NCI-H82 treated with DMSO at 0.1 percent for 48 hours (cell line): ENCODE results near the gene GDF2.

Experiments
- DNase-seq: peaks from one replicate; lab custom pipeline; 2025; ENCODE audit not compliant: unreplicated experiment; lab: John Stamatoyannopoulos, UW

Gene GDF2

DNA sequence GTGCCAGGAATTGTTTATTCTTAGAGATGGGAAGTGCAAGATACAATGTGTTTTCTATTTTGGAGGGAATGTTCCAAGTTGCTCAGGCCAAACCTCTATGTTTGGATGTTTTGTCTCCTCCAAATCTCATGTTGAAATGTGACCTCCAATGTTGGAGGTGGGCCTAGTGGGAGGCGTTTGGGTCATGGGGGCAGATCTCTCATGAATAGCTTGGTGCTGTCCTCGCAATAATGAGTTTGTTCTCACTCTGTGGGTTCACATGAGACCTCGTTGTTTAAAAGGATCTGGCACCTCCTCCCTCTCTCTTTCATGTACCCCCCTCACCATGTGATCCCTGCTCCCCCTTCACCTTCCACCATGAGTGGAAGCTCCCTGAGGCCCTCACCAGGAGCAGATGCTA lies 30.6 kb upstream of the GDF2 start:
- DNase-seq = no peak

- no peak for DNase-seq
Observed at GRCh38 chr10:47294057-47294456, 28.2 kb upstream of the GDF2 start.

GRCh38 chr10:47294501-47294900 lies 27.8 kb upstream of the GDF2 start:
- DNase-seq = no peak

DNA sequence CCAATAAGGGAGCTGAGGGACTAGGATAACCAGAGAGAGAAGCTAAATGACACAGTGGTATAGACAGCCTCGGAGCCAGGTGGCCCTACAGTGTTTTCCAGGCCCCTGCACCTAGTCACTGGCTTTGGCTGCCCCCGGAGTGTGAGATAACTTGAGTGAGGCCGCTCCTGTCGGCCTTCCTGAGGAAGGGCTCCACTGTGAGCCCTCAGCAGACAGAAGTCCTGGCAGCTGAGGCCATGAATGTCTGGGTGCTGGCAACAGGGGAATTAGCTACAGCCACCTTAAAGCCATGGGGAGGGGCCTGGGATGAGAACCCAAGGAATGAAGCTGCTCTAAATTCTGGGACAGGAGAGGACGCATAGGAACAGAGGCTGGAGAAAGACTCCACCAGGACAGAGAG lies 26.8 kb upstream of the GDF2 start:
- DNase-seq = no peak

GRCh38 chr10:47296156-47296894 lies 25.9 kb upstream of the GDF2 start:
- DNase-seq = no peak

DNA sequence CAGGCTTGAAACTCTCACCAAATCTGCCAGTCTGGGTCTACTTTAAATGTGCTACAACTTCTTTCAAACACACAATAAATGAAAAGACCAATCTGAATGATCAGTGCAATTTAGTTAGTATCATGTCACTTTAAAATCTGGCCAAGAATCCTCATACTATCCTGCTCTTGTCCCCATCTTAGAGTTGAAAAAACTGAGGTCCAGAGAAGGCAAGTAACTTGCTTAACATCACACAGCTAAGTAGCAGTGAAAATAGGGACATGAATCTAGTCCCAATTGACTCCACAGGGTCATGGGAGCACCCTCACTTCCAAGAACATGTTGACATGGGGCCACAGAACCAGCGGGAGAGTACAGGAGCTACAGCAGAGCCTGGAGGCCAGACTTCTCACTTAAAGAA lies 25.3 kb upstream of the GDF2 start:
- DNase-seq = no peak

- no peak for DNase-seq
Observed at GRCh38 chr10:47297866-47298540, 24.3 kb upstream of the GDF2 start.

DNA sequence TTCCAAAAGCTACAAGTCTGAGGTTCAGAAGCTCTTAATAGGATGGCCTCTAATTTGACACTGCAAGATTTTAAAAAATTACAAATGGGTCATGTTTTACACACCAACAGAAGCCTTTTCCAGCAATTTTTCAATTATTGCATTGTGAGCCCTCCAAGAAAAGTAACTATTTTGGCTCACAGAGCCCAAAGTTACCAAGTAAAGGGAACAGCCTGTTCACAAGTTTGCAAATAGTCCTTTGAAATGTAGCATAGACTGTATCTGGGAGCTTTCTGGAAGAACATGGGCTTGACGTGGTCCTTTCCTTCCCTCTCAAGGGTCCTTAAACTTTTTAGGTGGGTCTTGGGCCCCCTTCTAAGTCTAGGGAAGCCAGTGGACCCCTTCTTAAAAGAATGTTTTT lies 23.5 kb upstream of the GDF2 start:
- DNase-seq = no peak

GRCh38 chr10:47299611-47300428 lies 22.4 kb upstream of the GDF2 start, which contains the start of gene GDF10:
Gene GDF10, plus strand, starts transcription at chr10:47300197. Its CDS starts 455 bp downstream, at chr10:47300652.
- no peak for DNase-seq

DNA sequence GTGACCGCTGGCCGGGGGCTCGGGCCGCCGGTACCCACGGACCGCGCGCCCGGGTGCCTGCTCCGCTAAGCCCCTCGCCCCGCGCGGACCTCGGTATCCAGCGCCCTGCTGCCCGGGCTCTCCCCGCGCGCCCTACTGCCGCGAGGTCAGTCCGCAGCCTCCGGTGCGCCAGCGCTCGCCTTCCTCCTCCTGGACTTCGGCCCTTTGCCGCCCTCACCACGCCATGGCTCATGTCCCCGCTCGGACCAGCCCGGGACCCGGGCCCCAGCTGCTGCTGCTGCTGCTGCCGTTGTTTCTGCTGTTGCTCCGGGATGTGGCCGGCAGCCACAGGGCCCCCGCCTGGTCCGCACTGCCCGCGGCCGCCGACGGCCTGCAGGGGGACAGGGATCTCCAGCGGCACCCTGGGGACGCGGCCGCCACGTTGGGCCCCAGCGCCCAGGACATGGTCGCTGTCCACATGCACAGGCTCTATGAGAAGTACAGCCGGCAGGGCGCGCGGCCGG lies 21.8 kb upstream of the GDF2 start:
- DNase-seq = no peak

GRCh38 chr10:47301833-47302232 lies 20.4 kb upstream of the GDF2 start:
- DNase-seq = no peak

DNA sequence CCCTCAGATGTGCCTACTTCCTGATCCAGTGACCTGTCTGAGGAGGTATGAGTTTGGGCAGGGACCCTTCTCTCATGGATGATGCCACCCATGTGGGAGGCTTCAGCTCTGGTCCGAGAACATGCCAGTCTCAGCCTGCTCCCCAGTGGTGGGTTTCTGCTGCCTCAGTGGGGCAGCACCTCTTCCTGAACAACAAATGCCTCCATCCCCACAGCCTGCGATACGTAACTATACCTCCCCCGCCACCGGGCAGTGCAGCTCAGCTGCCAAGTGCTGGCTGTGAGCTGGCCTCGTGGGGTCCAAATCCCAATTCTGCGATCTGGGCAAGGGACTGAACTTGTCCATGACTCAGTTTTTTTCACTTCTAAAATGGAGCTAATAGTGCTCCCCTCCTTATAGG lies 19.1 kb upstream of the GDF2 start:
- no peak for DNase-seq

- DNase-seq = no peak
Observed at GRCh38 chr10:47303866-47304265, 18.4 kb upstream of the GDF2 start.

GRCh38 chr10:47305566-47305965 lies 16.7 kb upstream of the GDF2 start:
- no peak for DNase-seq

DNA sequence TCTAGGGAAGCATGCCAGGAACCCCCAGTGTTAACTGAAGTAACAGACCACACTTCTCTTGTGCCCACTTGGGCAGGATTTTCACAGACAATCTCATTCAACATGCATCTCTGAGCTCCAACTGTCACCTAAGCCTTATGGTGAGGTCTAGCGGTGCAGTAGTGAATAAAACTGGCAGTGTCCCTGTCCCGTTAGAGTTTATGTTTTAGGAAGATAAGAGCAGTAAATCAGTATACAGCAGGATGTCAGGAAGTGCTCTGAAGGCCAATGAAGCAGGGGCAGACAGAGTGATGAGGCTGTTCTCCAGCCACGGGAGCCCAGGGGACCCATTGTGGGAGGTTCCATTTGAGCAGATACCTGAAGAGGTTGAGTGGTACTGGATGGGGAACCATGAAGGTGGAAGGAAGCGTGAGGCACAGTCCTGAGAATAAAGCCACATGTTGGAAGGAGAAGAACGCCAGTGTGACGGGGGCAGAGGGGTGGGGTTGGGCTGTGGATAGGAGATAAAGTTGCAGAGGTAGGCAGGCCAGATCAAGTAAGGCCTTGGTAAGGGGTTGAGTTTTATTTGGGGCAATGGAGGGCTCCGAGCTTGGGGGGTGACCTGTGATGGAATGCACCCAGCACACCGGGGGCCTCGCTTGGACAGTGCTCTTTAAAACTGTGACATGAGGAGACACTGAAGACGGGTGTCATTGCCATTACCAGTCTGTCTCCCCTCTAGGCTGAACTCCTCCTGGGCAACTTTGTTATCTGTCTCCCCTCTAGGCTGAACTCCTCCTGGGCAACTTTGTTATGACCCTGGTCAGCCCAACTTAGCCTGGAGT lies 15.7 kb upstream of the GDF2 start:
- DNase-seq = no peak

DNA sequence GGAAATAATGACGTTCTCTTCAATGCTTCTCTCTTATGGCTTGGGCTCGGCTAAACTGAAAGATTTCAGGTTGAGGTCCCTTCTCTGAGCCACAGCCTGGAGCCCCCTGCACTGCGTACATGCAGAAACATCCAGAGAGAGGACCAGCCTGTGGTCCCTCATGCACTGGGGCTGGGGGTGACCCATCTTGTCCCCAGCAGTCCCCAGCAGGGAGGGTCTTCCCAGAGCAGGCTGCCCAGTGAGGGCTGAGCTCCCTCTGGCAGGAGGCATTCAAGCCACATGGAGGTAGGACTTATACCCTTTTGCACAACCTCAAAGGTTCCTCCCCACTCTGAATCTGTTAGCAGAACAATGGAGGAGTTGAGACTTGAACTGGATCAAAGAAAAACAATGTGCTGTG lies 14.9 kb upstream of the GDF2 start:
- DNase-seq = no peak

- no peak for DNase-seq
Observed at GRCh38 chr10:47308775-47309174, 13.5 kb upstream of the GDF2 start.

DNA sequence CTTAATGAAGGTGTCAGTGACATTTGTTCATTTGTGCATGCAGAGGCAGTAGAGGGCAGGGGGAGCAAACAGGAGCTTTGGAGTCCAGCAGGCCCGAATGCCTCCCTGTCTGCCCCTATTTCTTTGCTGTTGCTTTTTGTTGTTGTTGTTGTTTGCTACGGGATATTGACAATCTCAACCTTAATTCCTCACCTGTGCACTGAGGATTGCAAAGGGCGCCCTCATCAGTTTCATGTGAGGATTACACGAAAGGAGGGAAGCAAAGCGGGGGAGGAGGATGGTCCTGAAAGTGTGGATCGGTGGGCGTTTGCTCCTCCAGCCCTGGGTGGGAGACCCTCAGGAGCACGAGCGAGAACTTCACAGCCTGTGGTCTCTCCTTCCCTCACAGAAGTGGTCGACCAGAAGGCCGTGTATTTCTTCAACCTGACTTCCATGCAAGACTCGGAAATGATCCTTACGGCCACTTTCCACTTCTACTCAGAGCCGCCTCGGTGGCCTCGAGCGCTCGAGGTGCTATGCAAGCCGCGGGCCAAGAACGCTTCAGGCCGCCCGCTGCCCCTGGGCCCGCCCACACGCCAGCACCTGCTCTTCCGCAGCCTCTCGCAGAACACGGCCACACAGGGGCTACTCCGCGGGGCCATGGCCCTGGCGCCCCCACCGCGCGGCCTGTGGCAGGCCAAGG lies 12.7 kb upstream of the GDF2 start:
- DNase-seq = no peak

DNA sequence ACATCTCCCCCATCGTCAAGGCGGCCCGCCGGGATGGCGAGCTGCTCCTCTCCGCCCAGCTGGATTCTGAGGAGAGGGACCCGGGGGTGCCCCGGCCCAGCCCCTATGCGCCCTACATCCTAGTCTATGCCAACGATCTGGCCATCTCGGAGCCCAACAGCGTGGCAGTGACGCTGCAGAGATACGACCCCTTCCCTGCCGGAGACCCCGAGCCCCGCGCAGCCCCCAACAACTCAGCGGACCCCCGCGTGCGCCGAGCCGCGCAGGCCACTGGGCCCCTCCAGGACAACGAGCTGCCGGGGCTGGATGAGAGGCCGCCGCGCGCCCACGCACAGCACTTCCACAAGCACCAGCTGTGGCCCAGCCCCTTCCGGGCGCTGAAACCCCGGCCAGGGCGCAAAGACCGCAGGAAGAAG lies 12.2 kb upstream of the GDF2 start:
- DNase-seq = no peak

- no peak for DNase-seq
Observed at GRCh38 chr10:47311193-47311931, 10.9 kb upstream of the GDF2 start.
